ENCODE data around the gene EPPIN. TPM values are rescaled to one million over a fixed set of nuclear protein-coding genes. Genes with fewer than 3 reads are reported as not detected.

The EPPIN gene
- total and polyA plus RNA-seq, 8 donors, result not detected

GRCh38 chr20:45555198-45555597 is 8.0 kb upstream of the EPPIN start:
- Histone ChIP-seq H3K4me3 (no peak overlapping the region), H3K27me3 (no peaks in the 10 kb centered on the region), H3K36me3 (no peaks in the 10 kb centered on the region), H3K4me1 (no peaks in the 10 kb centered on the region), H3K9me3 (no peaks in the 10 kb centered on the region), H3K27ac (no peak overlapping the region)
- ATAC-seq (no peak), DNase-seq (no peak), FAIRE-seq (no peak)
- WGBS, 2 donors, result 65 to 78% methylated on average over 1 of the region's 1 CpG
- no peak for TF ChIP-seq CTCF (IDR thresholded peaks at IDR 0.05)
- intact Hi-C loops (cut with DNase I), result no loop called here

- ATAC-seq (peak in 1 of 4 donors; percentile 63), FAIRE-seq (no peak), DNase-seq (peak in 1 of 6 donors; percentile 22)
- Histone ChIP-seq H3K27ac (no peak overlapping the region), H3K4me1 (no peaks in the 10 kb centered on the region), H3K4me3 (no peak overlapping the region), H3K27me3 (no peaks in the 10 kb centered on the region), H3K36me3 (no peaks in the 10 kb centered on the region), H3K9me3 (no peaks in the 10 kb centered on the region)
- no peak for TF ChIP-seq CTCF (IDR thresholded peaks at IDR 0.05)
- WGBS, 2 donors, result 56 to 57% methylated on average over 2 of the region's 2 CpGs
- intact Hi-C loops (cut with DNase I), result no loop called here
Measured at GRCh38 chr20:45552456-45552855, 5.3 kb upstream of the EPPIN start.

GRCh38 chr20:45550765-45551164 is 3.6 kb upstream of the EPPIN start:
- ATAC-seq (no peak), FAIRE-seq (no peak), DNase-seq (no peak)
- Histone ChIP-seq H3K27me3 (no peaks in the 10 kb centered on the region), H3K9me3 (no peaks in the 10 kb centered on the region), H3K4me1 (no peaks in the 10 kb centered on the region), H3K27ac (no peak overlapping the region), H3K4me3 (no peak overlapping the region), H3K36me3 (no peaks in the 10 kb centered on the region)
- intact Hi-C loops (cut with DNase I), result no loop called here
- TF ChIP-seq CTCF (IDR thresholded peaks at IDR 0.05), result no peak

GRCh38 chr20:45548410-45548809 is 1.2 kb upstream of the EPPIN start:
- Histone ChIP-seq H3K9me3 (no peaks in the 10 kb centered on the region), H3K27ac (no peak overlapping the region), H3K4me3 (no peak overlapping the region), H3K36me3 (no peaks in the 10 kb centered on the region), H3K27me3 (no peaks in the 10 kb centered on the region), H3K4me1 (no peaks in the 10 kb centered on the region)
- ATAC-seq (no peak), DNase-seq (no peak), FAIRE-seq (no peak)
- TF ChIP-seq CTCF (IDR thresholded peaks at IDR 0.05), result no peak
- intact Hi-C loops (cut with DNase I), result loop anchor here in 1 of 3 donors (10.0 kb wide), 1 partner anchor 216 kb away; no protein-coding TSS in a partner anchor
- WGBS, 2 donors, result 68 to 78% methylated on average over 7 of the region's 7 CpGs

GRCh38 chr20:45545754-45546453 is 1.3 kb downstream of the EPPIN start:
- TF ChIP-seq CTCF (IDR thresholded peaks at IDR 0.05), result peak in 1 of 4 donors; percentile 16
- Histone ChIP-seq H3K27me3 (no peaks in the 10 kb centered on the region), H3K4me3 (no peak overlapping the region), H3K27ac (no peak overlapping the region), H3K36me3 (no peaks in the 10 kb centered on the region), H3K4me1 (no peaks in the 10 kb centered on the region), H3K9me3 (no peaks in the 10 kb centered on the region)
- no peak for DNase-seq
- intact Hi-C loops (cut with DNase I), result loop anchor here in 1 of 3 donors (10.0 kb wide), 1 partner anchor 219 kb away; no protein-coding TSS in a partner anchor
- WGBS, 2 donors, result 15 to 21% methylated on average over 5 of the region's 5 CpGs
- FAIRE-seq, result no peak
- ATAC-seq, result peak in 3 of 4 donors; percentile 73 to 75 (median 75)

All from pancreas (tissue), 10 donors.